SU-DHL-6 (cell line): ENCODE measurements around the gene RILPL2.

Source experiments
- CTCF ChIP-seq: fragments of 200-600 bp; sonication (generic); IDR thresholded peaks from one replicate; pipeline ENCODE4 v1.5.1; 2017; ENCODE audit warnings: antibody characterized with exemption, mild to moderate bottlenecking, low read length, moderate library complexity; ENCODE audit not compliant: insufficient read depth, poor library complexity, severe bottlenecking
- EZH2phosphoT487 ChIP-seq: fragments of 200-600 bp; sonication (generic), shearing (Covaris generic); conservative IDR thresholded peaks from 2 replicates; pipeline ENCODE4 v1.6.1; 2018; ENCODE audit warnings: mild to moderate bottlenecking, antibody characterized with exemption, low read length, moderate library complexity, mixed read lengths

GRCh38 chr12:123435636-123436016 is 858 bp downstream of the RILPL2 start:
- TF ChIP-seq CTCF: no peak
- no peak for TF ChIP-seq EZH2phosphoT487
